ENCODE results near the gene DOK7.

The DOK7 gene

GRCh38 chr4:3464911-3465697 lies 2.0 kb downstream of the DOK7 start:
- DNase-seq, result no peak

GRCh38 chr4:3465698-3466671 lies 2.9 kb downstream of the DOK7 start:
- DNase-seq, result no peak

GRCh38 chr4:3466691-3467600 lies 3.8 kb downstream of the DOK7 start:
- no peak for DNase-seq

- DNase-seq, result no peak
Measured at GRCh38 chr4:3467601-3468031, 4.5 kb downstream of the DOK7 start.

- DNase-seq, result no peak
Measured at GRCh38 chr4:3468154-3468553, 5.0 kb downstream of the DOK7 start.

- no peak for DNase-seq
Measured at GRCh38 chr4:3468804-3469203, 5.7 kb downstream of the DOK7 start.

- DNase-seq, result no peak
Measured at GRCh38 chr4:3469386-3470243, 6.5 kb downstream of the DOK7 start.

GRCh38 chr4:3470244-3471097 lies 7.4 kb downstream of the DOK7 start:
- no peak for DNase-seq

GRCh38 chr4:3471098-3471760 lies 8.1 kb downstream of the DOK7 start:
- DNase-seq, result no peak

- DNase-seq, result no peak
Measured at GRCh38 chr4:3471886-3472285, 8.8 kb downstream of the DOK7 start.

- DNase-seq, result no peak
Measured at GRCh38 chr4:3472411-3473141, 9.5 kb downstream of the DOK7 start.

GRCh38 chr4:3473181-3473950 lies 10.3 kb downstream of the DOK7 start:
- no peak for DNase-seq

- DNase-seq, result no peak
Measured at GRCh38 chr4:3473996-3474765, 11.1 kb downstream of the DOK7 start.

GRCh38 chr4:3475041-3475712 lies 12.1 kb downstream of the DOK7 start:
- DNase-seq, result no peak

- DNase-seq, result no peak
Measured at GRCh38 chr4:3475713-3476260, 12.7 kb downstream of the DOK7 start.

GRCh38 chr4:3476341-3476747 lies 13.2 kb downstream of the DOK7 start:
- DNase-seq, result no peak

All from DMS79 (cell line).